Neural cell (in vitro differentiated cells): ENCODE data around the gene TRMT13. TPM values are rescaled to one million over a fixed set of nuclear protein-coding genes. Genes with fewer than 3 reads are reported as not detected.

Experiments used
- H2AFZ ChIP-seq: fragments of 200-600, 300-800 bp; sonication (generic), shearing (Covaris generic); 2 replicates; pipeline ENCODE4 v1.6.0; 2014; ENCODE audit warnings: low read depth, mild to moderate bottlenecking, antibody characterized with exemption, low read length, moderate library complexity
- H3F3A ChIP-seq: fragments of 200-600 bp; shearing (Covaris generic); 2 replicates; pipeline ENCODE4 v1.6.1; 2016; ENCODE audit warnings: mild to moderate bottlenecking, moderate library complexity, mixed read lengths, antibody characterized with exemption, low read length; ENCODE audit not compliant: insufficient read depth, poor library complexity, severe bottlenecking
- H3K27ac ChIP-seq: fragments of 200-600, 300-800 bp; sonication (generic), shearing (Covaris generic); 2 replicates; pipeline ENCODE4 v1.5.1; 2014; ENCODE audit warnings: mild to moderate bottlenecking, low read length, moderate library complexity
- H3K27me3 ChIP-seq: fragments of 300-800, 200-600 bp; sonication (generic), shearing (Covaris generic); 2 replicates; pipeline ENCODE4 v1.6.0; 2014; ENCODE audit warnings: mild to moderate bottlenecking, low read depth, low read length, moderate library complexity; ENCODE audit not compliant: insufficient read depth
- H3K36me3 ChIP-seq: fragments of 300-800, 200-600 bp; sonication (generic), shearing (Covaris generic); 2 replicates; pipeline ENCODE4 v1.5.1; 2014; ENCODE audit warnings: mild to moderate bottlenecking, antibody characterized with exemption, low read length, moderate library complexity; ENCODE audit not compliant: insufficient read depth
- H3K4me2 ChIP-seq: fragments of 300-800, 200-600 bp; sonication (generic), shearing (Covaris generic); 2 replicates; pipeline ENCODE4 v1.6.0; 2014; ENCODE audit warnings: mild to moderate bottlenecking, low read length
- H3K4me3 ChIP-seq: fragments of 300-800, 200-600 bp; sonication (generic), shearing (Covaris generic); 2 replicates; pipeline ENCODE4 v1.5.1; 2014; ENCODE audit warnings: mild to moderate bottlenecking, low read length, moderate library complexity
- H3K79me2 ChIP-seq: fragments of 200-600 bp; shearing (Covaris generic); replicated peaks from 2 replicates; pipeline ENCODE4 v1.6.0; 2014; ENCODE audit warnings: mild to moderate bottlenecking, low read length, moderate library complexity; ENCODE audit not compliant: insufficient read depth
- H3K9ac ChIP-seq: fragments of 300-800, 200-600 bp; sonication (generic), shearing (Covaris generic); 2 replicates; pipeline ENCODE4 v1.6.1; 2016; ENCODE audit warnings: mild to moderate bottlenecking, low read length, mixed read lengths
- H3K9me2 ChIP-seq: fragments of 200-600 bp; shearing (Covaris generic); 2 replicates; pipeline ENCODE4 v1.6.1; 2016; ENCODE audit warnings: mild to moderate bottlenecking, low read length, mixed read lengths; ENCODE audit not compliant: insufficient read depth
- H3K9me3 ChIP-seq: fragments of 200-600, 300-800 bp; sonication (generic), shearing (Covaris generic); 2 replicates; pipeline ENCODE4 v1.6.1; 2016; ENCODE audit warnings: mild to moderate bottlenecking, mixed run types, low read length, moderate library complexity, mixed read lengths
- H4K20me1 ChIP-seq: fragments of 200-600 bp; shearing (Covaris generic); 2 replicates; pipeline ENCODE4 v1.6.1; 2016; ENCODE audit warnings: mild to moderate bottlenecking, mixed run types; ENCODE audit not compliant: insufficient read depth
- CTCF ChIP-seq: fragments of 450-650 bp; IDR thresholded peaks from 2 replicates; pipeline ENCODE4 v1.5.1; 2014; ENCODE audit warnings: antibody characterized with exemption, mild to moderate bottlenecking, moderate library complexity; ENCODE audit not compliant: poor library complexity, severe bottlenecking
- EP300 ChIP-seq: fragments of 450-650 bp; conservative IDR thresholded peaks from 2 replicates; pipeline ENCODE4 v1.6.1; 2014; ENCODE audit warnings: antibody characterized with exemption, mild to moderate bottlenecking, moderate library complexity; ENCODE audit not compliant: poor library complexity, severe bottlenecking
- EZH2 ChIP-seq: fragments of 200-600, 300-800 bp; shearing (Covaris generic), sonication (generic); IDR thresholded peaks from 2 replicates; pipeline ENCODE4 v1.6.1; 2014; ENCODE audit warnings: antibody characterized with exemption, low read length, borderline replicate concordance, mild to moderate bottlenecking; ENCODE audit not compliant: insufficient read depth, poor library complexity, severe bottlenecking
- MXI1 ChIP-seq: fragments of 450-650 bp; conservative IDR thresholded peaks from 2 replicates; pipeline ENCODE4 v1.6.1; 2014; ENCODE audit warnings: antibody characterized with exemption, mild to moderate bottlenecking; ENCODE audit not compliant: poor library complexity, severe bottlenecking
- POLR2AphosphoS5 ChIP-seq: IDR thresholded peaks from 2 replicates; pipeline ENCODE4 v1.6.1; 2012
- RAD21 ChIP-seq: fragments of 450-650 bp; conservative IDR thresholded peaks from 2 replicates; pipeline ENCODE4 v1.6.1; 2014; ENCODE audit warnings: antibody characterized with exemption, mild to moderate bottlenecking, moderate library complexity
- REST ChIP-seq: IDR thresholded peaks from 2 replicates; pipeline ENCODE4 v1.6.1; 2012; ENCODE audit warnings: borderline replicate concordance
- SMC3 ChIP-seq: fragments of 450-650 bp; conservative IDR thresholded peaks from 2 replicates; pipeline ENCODE4 v1.6.1; 2014; ENCODE audit warnings: antibody characterized with exemption, mild to moderate bottlenecking, moderate library complexity; ENCODE audit not compliant: poor library complexity
- TAF1 ChIP-seq: IDR thresholded peaks from 2 replicates; pipeline ENCODE4 v1.6.1; 2012; ENCODE audit warnings: low read depth
- polyA plus RNA-seq: library from polyadenylated mRNA; depleted of rRNA; stranded (reverse); fragments of >200 nt; gene quantifications from 2 replicates; pipeline ENCODE4 v1.2.3, GENCODE V29; 2014

TRMT13 gene
- polyA plus RNA-seq, 1 donor from 2014 or later: 56.6 TPM

- no peaks in the 10 kb centered on the region for H3K27me3 ChIP-seq
- H3F3A ChIP-seq: no peaks in the 10 kb centered on the region
- TF ChIP-seq EZH2 (no peak), POLR2AphosphoS5 (no peak), TAF1 (no peak), EP300 (no peak), RAD21 (no peak), CTCF (no peak), REST (no peak), SMC3 (no peak)
- H4K20me1 ChIP-seq: no peaks in the 10 kb centered on the region
- H3K9ac ChIP-seq: no peak overlapping the region
- H3K4me3 ChIP-seq: no peak overlapping the region
- no peaks in the 10 kb centered on the region for H3K79me2 ChIP-seq
- H3K27ac ChIP-seq: no peak overlapping the region
- H3K9me2 ChIP-seq: no peaks in the 10 kb centered on the region
- H3K9me3 ChIP-seq: no peaks in the 10 kb centered on the region
- no peak overlapping the region for H3K4me2 ChIP-seq
- no peaks in the 10 kb centered on the region for H3K36me3 ChIP-seq
- H2AFZ ChIP-seq: no peak overlapping the region
Observed at GRCh38 chr1:100187912-100188311, 54.9 kb downstream of the TRMT13 start.

GRCh38 chr1:100188617-100189016 is 55.7 kb downstream of the TRMT13 start:
- no peaks in the 10 kb centered on the region for H3K79me2 ChIP-seq
- H2AFZ ChIP-seq: no peak overlapping the region
- TF ChIP-seq SMC3 (no peak), EZH2 (no peak), CTCF (no peak), TAF1 (no peak), MXI1 (no peak), POLR2AphosphoS5 (no peak), REST (no peak), RAD21 (no peak), EP300 (no peak)
- no peaks in the 10 kb centered on the region for H3K9me3 ChIP-seq
- no peaks in the 10 kb centered on the region for H3K27me3 ChIP-seq
- H3K4me3 ChIP-seq: no peak overlapping the region
- no peak overlapping the region for H3K27ac ChIP-seq
- H3K4me2 ChIP-seq: no peak overlapping the region
- no peak overlapping the region for H3K9ac ChIP-seq
- H4K20me1 ChIP-seq: no peaks in the 10 kb centered on the region
- H3K9me2 ChIP-seq: no peaks in the 10 kb centered on the region
- H3K36me3 ChIP-seq: no peaks in the 10 kb centered on the region
- no peaks in the 10 kb centered on the region for H3F3A ChIP-seq
